ENCODE data around the gene MAGI2. TPM values are rescaled to one million over a fixed set of nuclear protein-coding genes. Genes with fewer than 3 reads are reported as not detected.

The MAGI2 gene
- total RNA-seq, 1 experiment from 2014 or later = 0.52 TPM

- Mint-ChIP-seq H3K9me3 (ENCODE audit: low read depth, unreplicated experiment) (no peaks in the 10 kb centered on the region), H3K27ac (ENCODE audit: unreplicated experiment) (no peak overlapping the region), H3K36me3 (ENCODE audit: insufficient read depth, unreplicated experiment) (no peaks in the 10 kb centered on the region), H3K4me1 (ENCODE audit: low read depth, unreplicated experiment) (no peaks in the 10 kb centered on the region), H3K27me3 (ENCODE audit: unreplicated experiment) (no peaks in the 10 kb centered on the region), H3K4me3 (ENCODE audit: low read depth, unreplicated experiment) (no peak overlapping the region)
- BruUV-seq (replicated peaks) = no TSS peak
- CTCF ChIA-PET = no interaction called here
- intact Hi-C loops (cut with micrococcal nuclease; ENCODE audit: unreplicated experiment) = no loop called here
- no peak for DNase-seq
- TF ChIP-seq CTCF (IDR thresholded peaks at IDR 0.05; ENCODE audit: unreplicated experiment) = no peak
Observed at GRCh38 chr7:79398138-79398749, 55.2 kb downstream of the MAGI2 start.

- no TSS peak for BruUV-seq (replicated peaks)
- CTCF ChIA-PET = no interaction called here
Observed at GRCh38 chr7:79386688-79387422, 66.6 kb downstream of the MAGI2 start.

GRCh38 chr7:79381921-79382320 is 71.5 kb downstream of the MAGI2 start:
- CTCF ChIA-PET = no interaction called here
- no peak overlapping the region for H3K4me3 Mint-ChIP-seq (ENCODE audit: low read depth, unreplicated experiment)
- H3K27ac Mint-ChIP-seq (ENCODE audit: unreplicated experiment) = no peak overlapping the region
- DNase-seq = no peak
- no peaks in the 10 kb centered on the region for H3K36me3 Mint-ChIP-seq (ENCODE audit: insufficient read depth, unreplicated experiment)
- TF ChIP-seq CTCF (IDR thresholded peaks at IDR 0.05; ENCODE audit: unreplicated experiment) = no peak
- BruUV-seq (replicated peaks) = no TSS peak
- no peaks in the 10 kb centered on the region for H3K9me3 Mint-ChIP-seq (ENCODE audit: low read depth, unreplicated experiment)
- H3K4me1 Mint-ChIP-seq (ENCODE audit: low read depth, unreplicated experiment) = no peaks in the 10 kb centered on the region
- H3K27me3 Mint-ChIP-seq (ENCODE audit: unreplicated experiment) = no peaks in the 10 kb centered on the region
- intact Hi-C loops (cut with micrococcal nuclease; ENCODE audit: unreplicated experiment) = no loop called here

More at GRCh38 chr7:79386688-79387422, 66.6 kb downstream of the MAGI2 start:
- H3K27me3 Mint-ChIP-seq (ENCODE audit: unreplicated experiment) = no peaks in the 10 kb centered on the region
- H3K27ac Mint-ChIP-seq (ENCODE audit: unreplicated experiment) = no peak overlapping the region
- TF ChIP-seq CTCF (IDR thresholded peaks at IDR 0.05; ENCODE audit: unreplicated experiment) = no peak
- no peak overlapping the region for H3K4me3 Mint-ChIP-seq (ENCODE audit: low read depth, unreplicated experiment)
- no peaks in the 10 kb centered on the region for H3K9me3 Mint-ChIP-seq (ENCODE audit: low read depth, unreplicated experiment)
- H3K36me3 Mint-ChIP-seq (ENCODE audit: insufficient read depth, unreplicated experiment) = no peaks in the 10 kb centered on the region
- no peaks in the 10 kb centered on the region for H3K4me1 Mint-ChIP-seq (ENCODE audit: low read depth, unreplicated experiment)
- intact Hi-C loops (cut with micrococcal nuclease; ENCODE audit: unreplicated experiment) = no loop called here
- DNase-seq = no peak

- Mint-ChIP-seq H3K9me3 (ENCODE audit: low read depth, unreplicated experiment) (no peaks in the 10 kb centered on the region), H3K27me3 (ENCODE audit: unreplicated experiment) (no peaks in the 10 kb centered on the region), H3K4me3 (ENCODE audit: low read depth, unreplicated experiment) (no peak overlapping the region), H3K4me1 (ENCODE audit: low read depth, unreplicated experiment) (no peaks in the 10 kb centered on the region), H3K36me3 (ENCODE audit: insufficient read depth, unreplicated experiment) (no peaks in the 10 kb centered on the region), H3K27ac (ENCODE audit: unreplicated experiment) (no peak overlapping the region)
- no peak for TF ChIP-seq CTCF (IDR thresholded peaks at IDR 0.05; ENCODE audit: unreplicated experiment)
- intact Hi-C loops (cut with micrococcal nuclease; ENCODE audit: unreplicated experiment) = no loop called here
- BruUV-seq (replicated peaks) = no TSS peak
- CTCF ChIA-PET = no interaction called here
- no peak for DNase-seq
Observed at GRCh38 chr7:79377097-79377496, 76.4 kb downstream of the MAGI2 start.
